PC-3 (cell line): ENCODE results near the gene ADCY10. TPM values are rescaled to one million over a fixed set of nuclear protein-coding genes. Genes with fewer than 3 reads are reported as not detected.

Source experiments
- ATAC-seq: fragments of 200-7000 bp; cut with Tn5 transposase; 2 replicates; pipeline ENCODE4 v1.9.1; 2020; ENCODE audit warnings: mild to moderate bottlenecking, moderate library complexity
- Bru-seq: library from RNA; stranded (reverse); fragments of 400-500 nt; gene quantifications from one replicate; lab custom pipeline; 2021; lab: Mats Ljungman, UMichigan
- BruChase-seq, 2 experiments: library from RNA; stranded (reverse); fragments of 400-500 nt; gene quantifications; one replicate each; lab custom pipeline; 2021; lab: Mats Ljungman, UMichigan
- BruUV-seq: library from RNA; stranded (reverse); fragments of 400-500 nt; replicated peaks from 2 replicates; lab custom pipeline; 2021; lab: Mats Ljungman, UMichigan
- CTCF ChIA-PET: fragments of 300-600 bp; sonication (Branson Sonifier 250); formaldehyde crosslinking; loops from one replicate; lab custom pipeline; 2022; ENCODE audit warnings: antibody characterized with exemption; lab: Charles Lee
- POLR2A ChIA-PET: fragments of 300-600 bp; sonication (Branson Sonifier 250); formaldehyde crosslinking; loops from one replicate; lab custom pipeline; 2022; ENCODE audit warnings: antibody characterized with exemption; ENCODE audit not compliant: unreplicated experiment; lab: Charles Lee
- DNase-seq: peaks from one replicate; pipeline ENCODE4 v3.0.0-alpha.2; 2015
- H2AFZ ChIP-seq: fragments of 300-600 bp; sonication (generic); 2 replicates; pipeline ENCODE4 v1.6.0; 2016; ENCODE audit warnings: antibody characterized with exemption, low read length
- H3F3A ChIP-seq: fragments of 300-600 bp; sonication (generic); one replicate; pipeline ENCODE4 v1.6.0; 2017; ENCODE audit warnings: antibody characterized with exemption, low read length, control low read depth, mild to moderate bottlenecking; ENCODE audit not compliant: unreplicated experiment
- H3K27ac ChIP-seq: fragments of 300-600 bp; sonication (generic); 2 replicates; pipeline ENCODE4 v1.5.1; 2016; ENCODE audit warnings: mild to moderate bottlenecking, low read length
- H3K27me3 ChIP-seq: fragments of 300-600 bp; sonication (generic); 2 replicates; pipeline ENCODE4 v1.6.1; 2016; ENCODE audit warnings: low read length, mixed read lengths
- H3K36me3 ChIP-seq: fragments of 300-600 bp; sonication (generic); 2 replicates; pipeline ENCODE4 v1.6.1; 2016; ENCODE audit warnings: low read depth, mixed run types, low read length, mixed read lengths
- H3K4me1 ChIP-seq: fragments of 300-600 bp; sonication (generic); 2 replicates; pipeline ENCODE4 v1.5.1; 2016; ENCODE audit warnings: low read length; ENCODE audit not compliant: insufficient read depth
- H3K4me2 ChIP-seq: fragments of 300-600 bp; sonication (generic); 2 replicates; pipeline ENCODE4 v1.6.0; 2016; ENCODE audit warnings: low read length
- H3K4me3 ChIP-seq: fragments of 300-600 bp; sonication (generic); 2 replicates; pipeline ENCODE4 v1.5.1; 2016; ENCODE audit warnings: mild to moderate bottlenecking, low read length, mixed read lengths
- H3K79me2 ChIP-seq: fragments of 300-600 bp; sonication (generic); 2 replicates; pipeline ENCODE4 v1.6.1; 2017; ENCODE audit warnings: low read length, mixed read lengths
- H3K9ac ChIP-seq: fragments of 300-600 bp; sonication (generic); 2 replicates; pipeline ENCODE4 v1.6.0; 2016; ENCODE audit warnings: mild to moderate bottlenecking, low read length
- H3K9me2 ChIP-seq: fragments of 300-600 bp; sonication (generic); replicated peaks from 2 replicates; pipeline ENCODE4 v1.6.1; 2016; ENCODE audit warnings: mixed run types, low read length, mixed read lengths
- H3K9me3 ChIP-seq: fragments of 300-600 bp; sonication (generic); 2 replicates; pipeline ENCODE4 v1.6.1; 2016; ENCODE audit warnings: low read length, mixed read lengths
- H4K20me1 ChIP-seq: fragments of 300-600 bp; sonication (generic); 2 replicates; pipeline ENCODE4 v1.6.1; 2016; ENCODE audit warnings: low read length, mixed read lengths
- CTCF ChIP-seq: fragments of 300-600 bp; sonication (generic); conservative IDR thresholded peaks from 2 replicates; pipeline ENCODE4 v1.5.1; 2017; ENCODE audit warnings: antibody characterized with exemption, low read depth, mild to moderate bottlenecking, low read length
- EZH2 ChIP-seq: fragments of 300-600 bp; sonication (generic); IDR thresholded peaks from one replicate; pipeline ENCODE4 v1.6.1; 2017; ENCODE audit warnings: antibody characterized with exemption, mild to moderate bottlenecking, low read length; ENCODE audit not compliant: unreplicated experiment
- EZH2phosphoT487 ChIP-seq: fragments of 300-600 bp; sonication (generic); IDR thresholded peaks from 2 replicates; pipeline ENCODE4 v1.6.1; 2018; ENCODE audit warnings: mild to moderate bottlenecking, antibody characterized with exemption, low read length, borderline replicate concordance
- intact Hi-C: fragments of 100-400 bp; cut with micrococcal nuclease; formaldehyde crosslinking; loops from 2 replicates; pipeline ENCODE4 v1.9.0; 2023
- long read RNA-seq: library from polyadenylated mRNA; unstranded; transcript quantifications from one replicate; pipeline ENCODE4 v2.0.0, GENCODE V29; 2021; ENCODE audit not compliant: unreplicated experiment
- total RNA-seq: library from RNA; depleted of rRNA; stranded (reverse); fragments of >200 nt; gene quantifications from 2 replicates; pipeline ENCODE4 v1.2.3, GENCODE V29; 2014; rRNA removed

The ADCY10 gene, protein sequence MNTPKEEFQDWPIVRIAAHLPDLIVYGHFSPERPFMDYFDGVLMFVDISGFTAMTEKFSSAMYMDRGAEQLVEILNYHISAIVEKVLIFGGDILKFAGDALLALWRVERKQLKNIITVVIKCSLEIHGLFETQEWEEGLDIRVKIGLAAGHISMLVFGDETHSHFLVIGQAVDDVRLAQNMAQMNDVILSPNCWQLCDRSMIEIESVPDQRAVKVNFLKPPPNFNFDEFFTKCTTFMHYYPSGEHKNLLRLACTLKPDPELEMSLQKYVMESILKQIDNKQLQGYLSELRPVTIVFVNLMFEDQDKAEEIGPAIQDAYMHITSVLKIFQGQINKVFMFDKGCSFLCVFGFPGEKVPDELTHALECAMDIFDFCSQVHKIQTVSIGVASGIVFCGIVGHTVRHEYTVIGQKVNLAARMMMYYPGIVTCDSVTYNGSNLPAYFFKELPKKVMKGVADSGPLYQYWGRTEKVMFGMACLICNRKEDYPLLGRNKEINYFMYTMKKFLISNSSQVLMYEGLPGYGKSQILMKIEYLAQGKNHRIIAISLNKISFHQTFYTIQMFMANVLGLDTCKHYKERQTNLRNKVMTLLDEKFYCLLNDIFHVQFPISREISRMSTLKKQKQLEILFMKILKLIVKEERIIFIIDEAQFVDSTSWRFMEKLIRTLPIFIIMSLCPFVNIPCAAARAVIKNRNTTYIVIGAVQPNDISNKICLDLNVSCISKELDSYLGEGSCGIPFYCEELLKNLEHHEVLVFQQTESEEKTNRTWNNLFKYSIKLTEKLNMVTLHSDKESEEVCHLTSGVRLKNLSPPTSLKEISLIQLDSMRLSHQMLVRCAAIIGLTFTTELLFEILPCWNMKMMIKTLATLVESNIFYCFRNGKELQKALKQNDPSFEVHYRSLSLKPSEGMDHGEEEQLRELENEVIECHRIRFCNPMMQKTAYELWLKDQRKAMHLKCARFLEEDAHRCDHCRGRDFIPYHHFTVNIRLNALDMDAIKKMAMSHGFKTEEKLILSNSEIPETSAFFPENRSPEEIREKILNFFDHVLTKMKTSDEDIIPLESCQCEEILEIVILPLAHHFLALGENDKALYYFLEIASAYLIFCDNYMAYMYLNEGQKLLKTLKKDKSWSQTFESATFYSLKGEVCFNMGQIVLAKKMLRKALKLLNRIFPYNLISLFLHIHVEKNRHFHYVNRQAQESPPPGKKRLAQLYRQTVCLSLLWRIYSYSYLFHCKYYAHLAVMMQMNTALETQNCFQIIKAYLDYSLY (N-terminal part only)
- total RNA-seq (not detected in 2 replicates), Bru-seq, nascent RNA (percentile 23 among the genes with signal in this experiment), BruChase-seq, experiment 1, labeled RNA remaining after a 6-hour chase (percentile 36 among the genes with signal in this experiment), BruChase-seq, experiment 2, labeled RNA remaining after a 2-hour chase (percentile 41 among the genes with signal in this experiment)
- long read RNA-seq, partial matches to known transcripts, result 0 of 1 reads
- long read RNA-seq, other reads (novel, unspliced or antisense), result 1 of 1 reads

- Histone ChIP-seq H3K9ac (no peak within 1 kb of the TSS), H3K79me2 (no peaks in the 10 kb centered on the region), H3F3A (no peaks in the 10 kb centered on the region), H3K4me1 (no peaks in the 10 kb centered on the region), H3K4me3 (no peak within 1 kb of the TSS), H2AFZ (no peak within 1 kb of the TSS), H3K36me3 (0 out of 2 replicates have a peak, but pooled peaks cover 3% of the 10 kb centered on the region), H3K9me2 (no peaks in the 10 kb centered on the region), H3K27me3 (no peaks in the 10 kb centered on the region), H3K27ac (no peak within 1 kb of the TSS), H3K9me3 (peaks cover 7% of the 10 kb centered on the region; the same call in 1 of the 2 replicates), H3K4me2 (no peak within 1 kb of the TSS), H4K20me1 (no peaks in the 10 kb centered on the region)
- no TSS peak for BruUV-seq
- CTCF ChIA-PET, result no interaction called here
- no peak for ATAC-seq
- POLR2A ChIA-PET, result no interaction called here
- TF ChIP-seq EZH2 (no peak), EZH2phosphoT487 (no peak), CTCF (no peak)
- intact Hi-C loops, result no loop called here
- no peak for DNase-seq
These were observed at the start of gene ADCY10 for GRCh38 chr1:167913895-167914496. TSS of gene ADCY10 (minus strand) at chr1:167914134. CDS start at chr1:167905140, 8,994 bp downstream.

DNA sequence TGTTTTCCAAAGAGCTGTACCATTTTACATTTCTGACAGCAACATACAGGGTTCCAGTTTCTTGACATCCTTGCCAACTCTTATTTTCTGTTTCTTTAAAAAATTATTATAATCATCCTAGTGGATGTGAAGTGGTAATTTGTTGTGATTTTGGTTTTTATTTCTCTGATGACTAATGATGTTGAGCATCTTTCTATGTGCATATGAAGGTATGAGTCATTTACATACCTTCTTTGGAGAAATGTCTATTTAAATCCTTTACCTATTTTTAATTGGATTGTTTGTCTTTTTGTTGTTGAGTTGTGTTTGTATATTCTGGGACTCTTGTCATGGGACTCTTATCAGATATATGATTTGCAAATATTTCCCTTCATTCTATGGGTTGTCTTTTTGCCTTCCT is 43.8 kb upstream of the ADCY10 start:
- peaks cover 12% of the 10 kb centered on the region for H3K4me1 ChIP-seq
- H3K4me2 ChIP-seq, result no peak overlapping the region
- H3K27me3 ChIP-seq, result no peaks in the 10 kb centered on the region
- no peak overlapping the region for H3K4me3 ChIP-seq
- ATAC-seq (peak; percentile 79), DNase-seq (peak; percentile 51)
- BruUV-seq, result no TSS peak
- ChIA-PET POLR2A (no interaction called here), CTCF (no interaction called here)
- no peak overlapping the region for H3K9ac ChIP-seq
- no peak overlapping the region for H2AFZ ChIP-seq
- no peaks in the 10 kb centered on the region for H3F3A ChIP-seq
- H3K9me2 ChIP-seq, result no peaks in the 10 kb centered on the region
- TF ChIP-seq EZH2phosphoT487 (no peak), CTCF (no peak), EZH2 (no peak)
- intact Hi-C loops, result no loop called here
- H3K79me2 ChIP-seq, result peaks cover 26% of the 10 kb centered on the region
- H3K9me3 ChIP-seq, result no peaks in the 10 kb centered on the region
- peaks cover 4% of the 10 kb centered on the region; the same call in 1 of the 2 replicates for H3K36me3 ChIP-seq
- H3K27ac ChIP-seq, result no peak overlapping the region
- 0 out of 2 replicates have a peak, but pooled peaks cover 3% of the 10 kb centered on the region for H4K20me1 ChIP-seq
